Measurements from ENCODE around the gene PNMA8B.

GRCh38 chr19:46520616-46521015, 24.9 kb upstream of the PNMA8B start:
- TF ChIP-seq CTCF (IDR thresholded peaks at IDR 0.05) (no peak), EZH2phosphoT487 (IDR thresholded peaks at IDR 0.05) (no peak), EZH2 (IDR thresholded peaks at IDR 0.05) (no peak)
